ENCODE measurements around the gene ARHGAP31.

The ARHGAP31 gene

DNA sequence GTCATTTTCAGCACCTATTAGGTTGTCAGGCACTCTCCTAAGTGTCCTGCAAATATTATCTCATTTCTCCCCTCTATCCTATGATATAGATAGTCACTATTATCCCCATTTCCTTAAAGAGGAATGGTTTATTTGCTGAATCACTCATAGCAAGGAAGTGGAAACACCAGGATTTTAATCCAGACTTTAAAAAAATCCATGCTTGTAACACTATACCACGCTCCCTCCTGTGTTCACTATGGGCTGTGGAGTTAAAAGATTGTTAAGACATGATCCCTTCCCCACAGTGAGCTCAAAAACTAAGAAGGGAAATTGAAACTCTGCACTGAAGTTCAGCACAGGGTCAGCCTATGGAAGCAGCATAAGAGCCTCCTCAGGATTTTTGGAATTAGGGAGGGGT, 109.0 kb downstream of the ARHGAP31 start:
- no peak for TF ChIP-seq EZH2phosphoT487 (IDR thresholded peaks at IDR 0.05; ENCODE audit: borderline replicate concordance, low read length)
- TF ChIP-seq, protein P1, sequence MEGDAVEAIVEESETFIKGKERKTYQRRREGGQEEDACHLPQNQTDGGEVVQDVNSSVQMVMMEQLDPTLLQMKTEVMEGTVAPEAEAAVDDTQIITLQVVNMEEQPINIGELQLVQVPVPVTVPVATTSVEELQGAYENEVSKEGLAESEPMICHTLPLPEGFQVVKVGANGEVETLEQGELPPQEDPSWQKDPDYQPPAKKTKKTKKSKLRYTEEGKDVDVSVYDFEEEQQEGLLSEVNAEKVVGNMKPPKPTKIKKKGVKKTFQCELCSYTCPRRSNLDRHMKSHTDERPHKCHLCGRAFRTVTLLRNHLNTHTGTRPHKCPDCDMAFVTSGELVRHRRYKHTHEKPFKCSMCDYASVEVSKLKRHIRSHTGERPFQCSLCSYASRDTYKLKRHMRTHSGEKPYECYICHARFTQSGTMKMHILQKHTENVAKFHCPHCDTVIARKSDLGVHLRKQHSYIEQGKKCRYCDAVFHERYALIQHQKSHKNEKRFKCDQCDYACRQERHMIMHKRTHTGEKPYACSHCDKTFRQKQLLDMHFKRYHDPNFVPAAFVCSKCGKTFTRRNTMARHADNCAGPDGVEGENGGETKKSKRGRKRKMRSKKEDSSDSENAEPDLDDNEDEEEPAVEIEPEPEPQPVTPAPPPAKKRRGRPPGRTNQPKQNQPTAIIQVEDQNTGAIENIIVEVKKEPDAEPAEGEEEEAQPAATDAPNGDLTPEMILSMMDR (IDR thresholded peaks at IDR 0.05; ENCODE audit: low read depth, low read length, poor library complexity, severe bottlenecking) = no peak
- H3K4me3 ChIP-seq (ENCODE audit: low read length) = no peak overlapping the region
- H3K27ac ChIP-seq (ENCODE audit: low read depth, low read length) = no peak overlapping the region
- H3K36me3 ChIP-seq (ENCODE audit: control insufficient read depth, low read length) = no peaks in the 10 kb centered on the region
- no peaks in the 10 kb centered on the region for H3K9me3 ChIP-seq (ENCODE audit: control insufficient read depth, insufficient read depth, low read length)
- H3K9me2 ChIP-seq (replicated peaks; ENCODE audit: control insufficient read depth, low read length) = no peaks in the 10 kb centered on the region
- H4K20me1 ChIP-seq (ENCODE audit: control insufficient read depth, insufficient read depth, low read depth, low read length) = no peaks in the 10 kb centered on the region
- H3F3A ChIP-seq (ENCODE audit: control insufficient read depth, insufficient read depth) = no peaks in the 10 kb centered on the region
- H3K4me2 ChIP-seq (ENCODE audit: low read length) = no peak overlapping the region
- peaks cover 7% of the 10 kb centered on the region for H3K4me1 ChIP-seq (ENCODE audit: control insufficient read depth, low read length)
- no peaks in the 10 kb centered on the region for H3K79me2 ChIP-seq (ENCODE audit: control insufficient read depth, low read length)
- H3K27me3 ChIP-seq (ENCODE audit: control insufficient read depth, low read length) = no peaks in the 10 kb centered on the region; the same call in 1 of the 2 replicates

DNA sequence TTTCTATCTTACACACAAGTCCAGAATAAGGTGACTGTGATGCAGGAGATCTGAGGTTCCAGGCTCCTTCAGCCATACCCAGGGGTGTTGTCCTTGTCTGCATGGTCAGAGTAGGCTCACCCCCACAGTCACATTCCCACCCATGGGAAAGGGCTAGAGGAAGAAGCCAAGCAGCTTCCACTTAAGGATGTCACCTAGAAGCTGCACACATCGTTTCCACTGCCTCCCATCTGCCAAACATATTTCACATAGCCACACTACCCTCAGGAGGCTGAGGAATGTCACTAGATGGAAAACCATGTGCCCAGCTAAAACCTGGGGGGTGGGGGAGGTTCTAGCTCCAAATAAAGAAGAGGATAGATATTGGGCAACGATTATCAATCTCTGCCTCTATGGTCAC, 111.1 kb downstream of the ARHGAP31 start:
- TF ChIP-seq EZH2phosphoT487 (IDR thresholded peaks at IDR 0.05; ENCODE audit: borderline replicate concordance, low read length) = no peak
- Histone ChIP-seq H3K79me2 (ENCODE audit: control insufficient read depth, low read length) (no peaks in the 10 kb centered on the region), H4K20me1 (ENCODE audit: control insufficient read depth, insufficient read depth, low read depth, low read length) (no peaks in the 10 kb centered on the region), H3K4me2 (ENCODE audit: low read length) (no peak overlapping the region), H3F3A (ENCODE audit: control insufficient read depth, insufficient read depth) (no peaks in the 10 kb centered on the region), H3K4me3 (ENCODE audit: low read length) (no peak overlapping the region), H3K27ac (ENCODE audit: low read depth, low read length) (no peak overlapping the region), H3K36me3 (ENCODE audit: control insufficient read depth, low read length) (no peaks in the 10 kb centered on the region), H3K4me1 (ENCODE audit: control insufficient read depth, low read length) (peaks cover 7% of the 10 kb centered on the region), H3K9me3 (ENCODE audit: control insufficient read depth, insufficient read depth, low read length) (no peaks in the 10 kb centered on the region), H3K9me2 (replicated peaks; ENCODE audit: control insufficient read depth, low read length) (no peaks in the 10 kb centered on the region), H3K27me3 (ENCODE audit: control insufficient read depth, low read length) (no peaks in the 10 kb centered on the region; the same call in 1 of the 2 replicates)

DNA sequence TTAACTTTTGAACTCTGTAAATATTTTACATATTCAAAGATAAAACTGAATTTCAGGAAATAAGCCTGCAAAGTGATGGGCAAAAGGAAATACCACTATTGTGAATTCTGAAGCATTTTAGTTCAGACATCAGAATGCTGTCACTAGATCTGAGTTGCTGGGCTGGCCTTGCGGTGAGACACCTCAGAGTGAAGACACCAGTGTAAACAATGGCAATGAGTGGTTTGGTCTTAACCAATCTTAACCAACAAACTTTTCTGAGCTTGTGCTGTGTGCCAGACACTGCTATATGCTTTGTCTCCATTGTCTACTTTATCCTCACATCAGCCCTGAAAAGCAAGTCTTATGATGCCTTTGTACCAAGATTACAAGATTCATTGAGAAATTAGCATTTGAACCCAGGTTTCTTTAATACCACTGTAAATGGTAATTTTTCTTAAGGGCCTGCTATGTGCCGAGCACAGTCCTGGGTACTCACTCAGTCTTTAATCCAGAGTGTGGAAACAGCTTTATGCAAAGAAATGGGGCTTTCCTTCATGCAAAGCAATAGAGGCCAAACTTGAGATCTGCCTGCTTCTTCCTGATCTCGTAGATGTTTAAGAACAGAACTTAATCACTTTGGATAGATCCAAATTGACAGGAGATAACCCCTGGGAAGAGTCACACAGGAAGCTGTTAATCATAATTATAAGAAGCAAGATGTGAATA, 114.2 kb downstream of the ARHGAP31 start:
- TF ChIP-seq EZH2phosphoT487 (IDR thresholded peaks at IDR 0.05; ENCODE audit: borderline replicate concordance, low read length) = no peak
- TF ChIP-seq, protein P1 (IDR thresholded peaks at IDR 0.05; ENCODE audit: low read depth, low read length, poor library complexity, severe bottlenecking) = no peak
- H4K20me1 ChIP-seq (ENCODE audit: control insufficient read depth, insufficient read depth, low read depth, low read length) = no peaks in the 10 kb centered on the region
- no peaks in the 10 kb centered on the region for H3K9me3 ChIP-seq (ENCODE audit: control insufficient read depth, insufficient read depth, low read length)
- no peaks in the 10 kb centered on the region for H3F3A ChIP-seq (ENCODE audit: control insufficient read depth, insufficient read depth)
- H3K4me3 ChIP-seq (ENCODE audit: low read length) = no peak overlapping the region
- no peaks in the 10 kb centered on the region for H3K36me3 ChIP-seq (ENCODE audit: control insufficient read depth, low read length)
- H3K4me1 ChIP-seq (ENCODE audit: control insufficient read depth, low read length) = no peaks in the 10 kb centered on the region
- H3K9me2 ChIP-seq (replicated peaks; ENCODE audit: control insufficient read depth, low read length) = no peaks in the 10 kb centered on the region
- H3K79me2 ChIP-seq (ENCODE audit: control insufficient read depth, low read length) = no peaks in the 10 kb centered on the region
- H3K27me3 ChIP-seq (ENCODE audit: control insufficient read depth, low read length) = no peaks in the 10 kb centered on the region; the same call in 1 of the 2 replicates
- no peak overlapping the region for H3K27ac ChIP-seq (ENCODE audit: low read depth, low read length)
- H3K4me2 ChIP-seq (ENCODE audit: low read length) = no peak overlapping the region

DNA sequence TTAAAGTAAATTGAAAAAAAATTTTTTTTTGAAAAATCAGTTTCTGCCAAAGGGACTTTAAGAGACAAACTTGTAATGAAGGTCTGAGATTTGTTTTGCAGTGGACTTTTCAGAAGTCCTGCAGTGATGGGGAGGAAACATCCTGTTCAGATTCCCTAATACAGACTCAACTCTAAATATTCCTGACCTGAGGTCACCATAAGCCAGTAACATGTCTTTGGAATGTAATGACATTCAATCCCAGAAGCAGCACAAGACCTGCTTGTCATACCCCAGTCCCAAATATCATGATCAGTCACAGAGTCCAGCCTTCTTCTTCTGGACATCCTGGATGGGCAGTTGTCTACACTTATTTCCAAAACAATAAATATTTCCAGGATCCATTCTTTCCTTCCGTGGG, 115.7 kb downstream of the ARHGAP31 start:
- no peak overlapping the region for H3K4me2 ChIP-seq (ENCODE audit: low read length)
- H3F3A ChIP-seq (ENCODE audit: control insufficient read depth, insufficient read depth) = no peaks in the 10 kb centered on the region
- H3K27me3 ChIP-seq (ENCODE audit: control insufficient read depth, low read length) = no peaks in the 10 kb centered on the region; the same call in 1 of the 2 replicates
- no peaks in the 10 kb centered on the region for H3K36me3 ChIP-seq (ENCODE audit: control insufficient read depth, low read length)
- no peak overlapping the region for H3K4me3 ChIP-seq (ENCODE audit: low read length)
- no peaks in the 10 kb centered on the region for H3K9me2 ChIP-seq (replicated peaks; ENCODE audit: control insufficient read depth, low read length)
- no peaks in the 10 kb centered on the region for H3K9me3 ChIP-seq (ENCODE audit: control insufficient read depth, insufficient read depth, low read length)
- no peak for TF ChIP-seq EZH2phosphoT487 (IDR thresholded peaks at IDR 0.05; ENCODE audit: borderline replicate concordance, low read length)
- TF ChIP-seq, protein P1 (IDR thresholded peaks at IDR 0.05; ENCODE audit: low read depth, low read length, poor library complexity, severe bottlenecking) = no peak
- H4K20me1 ChIP-seq (ENCODE audit: control insufficient read depth, insufficient read depth, low read depth, low read length) = no peaks in the 10 kb centered on the region
- H3K27ac ChIP-seq (ENCODE audit: low read depth, low read length) = no peak overlapping the region
- H3K4me1 ChIP-seq (ENCODE audit: control insufficient read depth, low read length) = no peaks in the 10 kb centered on the region
- no peaks in the 10 kb centered on the region for H3K79me2 ChIP-seq (ENCODE audit: control insufficient read depth, low read length)
